ENCODE measurements around the gene TFPI. TPM values are rescaled to one million over a fixed set of nuclear protein-coding genes. Genes with fewer than 3 reads are reported as not detected.

TFPI gene
- total and polyA plus RNA-seq, 10 of the 15 experiments (the other 5 are each of a cell fraction or from before 2014, with no cell fraction given) = 0.07 to 0.59 (median 0.34) TPM

DNA sequence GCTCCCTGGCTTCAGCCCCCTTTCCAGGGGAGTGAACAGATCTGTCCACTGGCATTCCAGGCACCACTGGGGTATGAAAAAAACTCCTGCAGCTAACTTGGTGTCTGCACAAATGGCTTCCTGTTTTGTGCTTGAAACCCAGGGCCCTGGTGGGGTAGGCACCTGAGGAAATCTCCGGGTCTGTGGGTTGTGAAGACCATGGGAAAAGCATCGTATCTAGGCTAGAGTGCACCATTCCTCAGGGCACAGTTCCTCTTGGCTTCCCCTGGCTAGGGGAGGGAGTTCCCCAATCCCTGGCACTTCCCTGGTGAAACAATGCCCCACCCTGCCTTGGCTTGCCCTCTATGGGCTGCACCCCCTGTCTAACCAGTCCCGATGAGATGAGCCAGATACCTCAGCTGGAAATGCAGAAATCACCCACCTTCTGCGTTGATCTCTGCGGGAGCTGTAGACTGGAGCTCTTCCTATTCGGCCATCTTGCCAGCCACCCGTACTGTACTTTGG is 34.1 kb downstream of the TFPI start:
- no peaks in the 10 kb centered on the region for H3K27me3 ChIP-seq (replicated peaks in 1 of 2; ENCODE audit: control insufficient read depth in 2 of 2, insufficient read depth in 2 of 2, low read length in 1 of 2)
- H4K20me1 ChIP-seq (ENCODE audit: control insufficient read depth, insufficient read depth) = no peaks in the 10 kb centered on the region
- H3K4me2 ChIP-seq (ENCODE audit: control insufficient read depth, insufficient read depth) = 0 out of 2 replicates have a peak overlapping the region, but pooled peaks have one; percentile 9
- no peak for TF ChIP-seq EP300 (IDR thresholded peaks at IDR 0.05; ENCODE audit: borderline replicate concordance in 1 of 2, control insufficient read depth in 1 of 2, low read depth in 2 of 2, low read length in 2 of 2)
- TF ChIP-seq HDGF (IDR thresholded peaks at IDR 0.05) = no peak
- TF ChIP-seq ZSCAN29 (IDR thresholded peaks at IDR 0.05) = no peak
- no peak for TF ChIP-seq NR2C1 (IDR thresholded peaks at IDR 0.05)
- TF ChIP-seq STAT3 (IDR thresholded peaks at IDR 0.05; ENCODE audit: low read depth, low read length) = no peak
- TF ChIP-seq NFYB (IDR thresholded peaks at IDR 0.05; ENCODE audit: insufficient read depth, low read depth, low read length) = no peak
- TF ChIP-seq IKZF2 (IDR thresholded peaks at IDR 0.05) = no peak
- no peak for TF ChIP-seq MTA2 (IDR thresholded peaks at IDR 0.05; ENCODE audit: low read depth)
- TF ChIP-seq ZNF622 (IDR thresholded peaks at IDR 0.05) = no peak
- no peak for TF ChIP-seq PAX8 (IDR thresholded peaks at IDR 0.05)
- TF ChIP-seq PAX5 (IDR thresholded peaks at IDR 0.05; ENCODE audit: borderline replicate concordance, low read depth, low read length) = no peak
- TF ChIP-seq CEBPB (IDR thresholded peaks at IDR 0.05; ENCODE audit: borderline replicate concordance in 1 of 2, low read depth in 2 of 2, low read length in 2 of 2) = no peak
- TF ChIP-seq SMAD1 (IDR thresholded peaks at IDR 0.05; ENCODE audit: low read depth, partially characterized antibody) = no peak
- TF ChIP-seq JUND (IDR thresholded peaks at IDR 0.05; ENCODE audit: low read depth, low read length) = no peak
- no peak for TF ChIP-seq CBX3 (IDR thresholded peaks at IDR 0.05; ENCODE audit: borderline replicate concordance, low read depth)
- TF ChIP-seq SMARCA5 (IDR thresholded peaks at IDR 0.05) = no peak
- TF ChIP-seq SMC3 (IDR thresholded peaks at IDR 0.05; ENCODE audit: borderline replicate concordance, low read length) = no peak
- TF ChIP-seq, protein P1, sequence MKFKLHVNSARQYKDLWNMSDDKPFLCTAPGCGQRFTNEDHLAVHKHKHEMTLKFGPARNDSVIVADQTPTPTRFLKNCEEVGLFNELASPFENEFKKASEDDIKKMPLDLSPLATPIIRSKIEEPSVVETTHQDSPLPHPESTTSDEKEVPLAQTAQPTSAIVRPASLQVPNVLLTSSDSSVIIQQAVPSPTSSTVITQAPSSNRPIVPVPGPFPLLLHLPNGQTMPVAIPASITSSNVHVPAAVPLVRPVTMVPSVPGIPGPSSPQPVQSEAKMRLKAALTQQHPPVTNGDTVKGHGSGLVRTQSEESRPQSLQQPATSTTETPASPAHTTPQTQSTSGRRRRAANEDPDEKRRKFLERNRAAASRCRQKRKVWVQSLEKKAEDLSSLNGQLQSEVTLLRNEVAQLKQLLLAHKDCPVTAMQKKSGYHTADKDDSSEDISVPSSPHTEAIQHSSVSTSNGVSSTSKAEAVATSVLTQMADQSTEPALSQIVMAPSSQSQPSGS (IDR thresholded peaks at IDR 0.05; ENCODE audit: low read length) = no peak
- TF ChIP-seq, protein P2, sequence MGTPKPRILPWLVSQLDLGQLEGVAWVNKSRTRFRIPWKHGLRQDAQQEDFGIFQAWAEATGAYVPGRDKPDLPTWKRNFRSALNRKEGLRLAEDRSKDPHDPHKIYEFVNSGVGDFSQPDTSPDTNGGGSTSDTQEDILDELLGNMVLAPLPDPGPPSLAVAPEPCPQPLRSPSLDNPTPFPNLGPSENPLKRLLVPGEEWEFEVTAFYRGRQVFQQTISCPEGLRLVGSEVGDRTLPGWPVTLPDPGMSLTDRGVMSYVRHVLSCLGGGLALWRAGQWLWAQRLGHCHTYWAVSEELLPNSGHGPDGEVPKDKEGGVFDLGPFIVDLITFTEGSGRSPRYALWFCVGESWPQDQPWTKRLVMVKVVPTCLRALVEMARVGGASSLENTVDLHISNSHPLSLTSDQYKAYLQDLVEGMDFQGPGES (IDR thresholded peaks at IDR 0.05) = no peak
- TF ChIP-seq, protein P3, sequence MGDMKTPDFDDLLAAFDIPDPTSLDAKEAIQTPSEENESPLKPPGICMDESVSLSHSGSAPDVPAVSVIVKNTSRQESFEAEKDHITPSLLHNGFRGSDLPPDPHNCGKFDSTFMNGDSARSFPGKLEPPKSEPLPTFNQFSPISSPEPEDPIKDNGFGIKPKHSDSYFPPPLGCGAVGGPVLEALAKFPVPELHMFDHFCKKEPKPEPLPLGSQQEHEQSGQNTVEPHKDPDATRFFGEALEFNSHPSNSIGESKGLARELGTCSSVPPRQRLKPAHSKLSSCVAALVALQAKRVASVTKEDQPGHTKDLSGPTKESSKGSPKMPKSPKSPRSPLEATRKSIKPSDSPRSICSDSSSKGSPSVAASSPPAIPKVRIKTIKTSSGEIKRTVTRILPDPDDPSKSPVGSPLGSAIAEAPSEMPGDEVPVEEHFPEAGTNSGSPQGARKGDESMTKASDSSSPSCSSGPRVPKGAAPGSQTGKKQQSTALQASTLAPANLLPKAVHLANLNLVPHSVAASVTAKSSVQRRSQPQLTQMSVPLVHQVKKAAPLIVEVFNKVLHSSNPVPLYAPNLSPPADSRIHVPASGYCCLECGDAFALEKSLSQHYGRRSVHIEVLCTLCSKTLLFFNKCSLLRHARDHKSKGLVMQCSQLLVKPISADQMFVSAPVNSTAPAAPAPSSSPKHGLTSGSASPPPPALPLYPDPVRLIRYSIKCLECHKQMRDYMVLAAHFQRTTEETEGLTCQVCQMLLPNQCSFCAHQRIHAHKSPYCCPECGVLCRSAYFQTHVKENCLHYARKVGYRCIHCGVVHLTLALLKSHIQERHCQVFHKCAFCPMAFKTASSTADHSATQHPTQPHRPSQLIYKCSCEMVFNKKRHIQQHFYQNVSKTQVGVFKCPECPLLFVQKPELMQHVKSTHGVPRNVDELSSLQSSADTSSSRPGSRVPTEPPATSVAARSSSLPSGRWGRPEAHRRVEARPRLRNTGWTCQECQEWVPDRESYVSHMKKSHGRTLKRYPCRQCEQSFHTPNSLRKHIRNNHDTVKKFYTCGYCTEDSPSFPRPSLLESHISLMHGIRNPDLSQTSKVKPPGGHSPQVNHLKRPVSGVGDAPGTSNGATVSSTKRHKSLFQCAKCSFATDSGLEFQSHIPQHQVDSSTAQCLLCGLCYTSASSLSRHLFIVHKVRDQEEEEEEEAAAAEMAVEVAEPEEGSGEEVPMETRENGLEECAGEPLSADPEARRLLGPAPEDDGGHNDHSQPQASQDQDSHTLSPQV (IDR thresholded peaks at IDR 0.05) = no peak
- POLR2A ChIA-PET = no interaction called here
- no peak overlapping the region for H3K4me3 ChIP-seq
- H2AFZ ChIP-seq (ENCODE audit: control insufficient read depth, low read depth, low read length) = no peak overlapping the region; the same call in 1 of the 2 replicates
- DNase-seq (ENCODE audit: low read depth, low spot score) (no peak), FAIRE-seq (no peak), ATAC-seq (no peak; the same call in 1 of the 3 replicates)
- no peak overlapping the region for H3K9ac ChIP-seq (ENCODE audit: control insufficient read depth, insufficient read depth, low read length)
- no peaks in the 10 kb centered on the region for H3K79me2 ChIP-seq (ENCODE audit: control insufficient read depth, insufficient read depth, low read length)
- no TSS peak for BruUV-seq (replicated peaks)
- intact Hi-C loops (cut with micrococcal nuclease; ENCODE audit: unreplicated experiment) (no loop called here), in situ Hi-C loops (cut with MboI) (no loop called here)
- 50% methylated on average over 7 of the region's 7 CpGs for WGBS (ENCODE audit: insufficient coverage, insufficient replicate concordance, low lambda C conversion rate, missing lambda C conversion rate)
- CTCF ChIA-PET = interaction anchor here (1.0 kb wide), 1 partner anchor 60 kb away, joined by 4 read pairs; no protein-coding TSS in a partner anchor
- H3K4me1 ChIP-seq (ENCODE audit: control insufficient read depth, insufficient read depth, low read length) = no peaks in the 10 kb centered on the region
- H3K36me3 ChIP-seq (ENCODE audit: control insufficient read depth in 2 of 2, insufficient read depth in 2 of 2, low read length in 1 of 2) = no peaks in the 10 kb centered on the region
- H3K9me3 ChIP-seq (replicated peaks; ENCODE audit: control insufficient read depth, insufficient read depth, low read length) = no peaks in the 10 kb centered on the region
- SMC1A ChIA-PET (ENCODE audit: uncharacterized antibody, unreplicated experiment) = interaction anchor here (1.3 to 4.3 kb wide), 3 partner anchors 18 to 29 kb away, joined by 3 to 17 read pairs (median 6); no protein-coding TSS in a partner anchor
- RAD21 ChIA-PET (ENCODE audit: unreplicated experiment) = interaction anchor here (1.3 to 1.5 kb wide), 2 partner anchors 13 to 20 kb away, joined by 3 to 4 read pairs; no protein-coding TSS in a partner anchor
- no peak overlapping the region for H3K27ac ChIP-seq (ENCODE audit: control insufficient read depth, insufficient read depth)

Measured in GM12878 (cell line).